ENCODE measurements around the gene CHN2.

CHN2 gene

GRCh38 chr7:29359482-29360093 is 165.0 kb downstream of the CHN2 start:
- no peaks in the 10 kb centered on the region for H3K36me3 ChIP-seq

GRCh38 chr7:29360633-29361625 is 166.4 kb downstream of the CHN2 start:
- no peak for DNase-seq
- no peaks in the 10 kb centered on the region for H3K4me1 ChIP-seq
- no peaks in the 10 kb centered on the region for H3K9me3 ChIP-seq
- H3K27me3 ChIP-seq: no peaks in the 10 kb centered on the region
- H3K36me3 ChIP-seq: no peaks in the 10 kb centered on the region
- TF ChIP-seq, protein P1, sequence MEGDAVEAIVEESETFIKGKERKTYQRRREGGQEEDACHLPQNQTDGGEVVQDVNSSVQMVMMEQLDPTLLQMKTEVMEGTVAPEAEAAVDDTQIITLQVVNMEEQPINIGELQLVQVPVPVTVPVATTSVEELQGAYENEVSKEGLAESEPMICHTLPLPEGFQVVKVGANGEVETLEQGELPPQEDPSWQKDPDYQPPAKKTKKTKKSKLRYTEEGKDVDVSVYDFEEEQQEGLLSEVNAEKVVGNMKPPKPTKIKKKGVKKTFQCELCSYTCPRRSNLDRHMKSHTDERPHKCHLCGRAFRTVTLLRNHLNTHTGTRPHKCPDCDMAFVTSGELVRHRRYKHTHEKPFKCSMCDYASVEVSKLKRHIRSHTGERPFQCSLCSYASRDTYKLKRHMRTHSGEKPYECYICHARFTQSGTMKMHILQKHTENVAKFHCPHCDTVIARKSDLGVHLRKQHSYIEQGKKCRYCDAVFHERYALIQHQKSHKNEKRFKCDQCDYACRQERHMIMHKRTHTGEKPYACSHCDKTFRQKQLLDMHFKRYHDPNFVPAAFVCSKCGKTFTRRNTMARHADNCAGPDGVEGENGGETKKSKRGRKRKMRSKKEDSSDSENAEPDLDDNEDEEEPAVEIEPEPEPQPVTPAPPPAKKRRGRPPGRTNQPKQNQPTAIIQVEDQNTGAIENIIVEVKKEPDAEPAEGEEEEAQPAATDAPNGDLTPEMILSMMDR (IDR thresholded peaks at IDR 0.05; ENCODE audit: low read depth, low read length): no peak
- H3K4me3 ChIP-seq (ENCODE audit: low read depth, low read length): no peak overlapping the region

More at GRCh38 chr7:29359482-29360093, 165.0 kb downstream of the CHN2 start:
- Histone ChIP-seq H3K9me3 (no peaks in the 10 kb centered on the region), H3K4me1 (no peaks in the 10 kb centered on the region), H3K4me3 (ENCODE audit: low read depth, low read length) (no peak overlapping the region), H3K27me3 (no peaks in the 10 kb centered on the region)
- TF ChIP-seq, protein P1 (IDR thresholded peaks at IDR 0.05; ENCODE audit: low read depth, low read length): no peak
- no peak for DNase-seq

DNA sequence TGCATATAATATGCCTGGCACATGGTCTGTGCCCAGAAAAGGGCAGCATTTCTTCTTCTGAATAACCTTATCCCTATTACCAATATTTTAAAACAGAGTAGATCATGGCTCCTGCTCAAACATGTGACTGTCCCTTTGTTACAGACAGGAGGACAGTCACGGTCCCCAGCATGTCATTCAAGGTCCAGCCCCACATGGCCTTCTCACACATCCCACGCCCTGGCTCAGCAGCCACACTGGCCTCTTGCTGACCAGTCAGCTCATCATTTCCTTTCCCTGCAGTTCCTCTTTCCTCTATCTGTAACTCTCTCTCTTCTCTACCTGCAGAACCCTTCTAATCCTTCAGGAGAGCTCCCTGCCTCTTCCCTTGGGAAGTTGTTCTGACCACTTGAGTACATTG is 167.8 kb downstream of the CHN2 start:
- H3K4me1 ChIP-seq: no peaks in the 10 kb centered on the region
- no peaks in the 10 kb centered on the region for H3K36me3 ChIP-seq
- H3K4me3 ChIP-seq (ENCODE audit: low read depth, low read length): no peak overlapping the region
- TF ChIP-seq, protein P1 (IDR thresholded peaks at IDR 0.05; ENCODE audit: low read depth, low read length): no peak
- DNase-seq: no peak
- no peaks in the 10 kb centered on the region for H3K9me3 ChIP-seq
- H3K27me3 ChIP-seq: no peaks in the 10 kb centered on the region

- Histone ChIP-seq H3K27me3 (no peaks in the 10 kb centered on the region; the same call in 1 of the 2 replicates), H3K9me3 (no peaks in the 10 kb centered on the region), H3K4me1 (no peaks in the 10 kb centered on the region), H3K36me3 (no peaks in the 10 kb centered on the region), H3K4me3 (ENCODE audit: low read depth, low read length) (no peak overlapping the region)
- TF ChIP-seq, protein P1 (IDR thresholded peaks at IDR 0.05; ENCODE audit: low read depth, low read length): no peak
- no peak for DNase-seq
These were observed 169.3 kb downstream of the CHN2 start for GRCh38 chr7:29363636-29364425.

- Histone ChIP-seq H3K4me3 (ENCODE audit: low read depth, low read length) (no peak overlapping the region), H3K36me3 (no peaks in the 10 kb centered on the region), H3K27me3 (no peaks in the 10 kb centered on the region; the same call in 1 of the 2 replicates), H3K9me3 (no peaks in the 10 kb centered on the region), H3K4me1 (no peaks in the 10 kb centered on the region)
- DNase-seq: no peak
- TF ChIP-seq, protein P1 (IDR thresholded peaks at IDR 0.05; ENCODE audit: low read depth, low read length): no peak
These were observed 170.1 kb downstream of the CHN2 start for GRCh38 chr7:29364661-29365060.
